ENCODE results near the gene KHDRBS1. TPM values are rescaled to one million over a fixed set of nuclear protein-coding genes. Genes with fewer than 3 reads are reported as not detected.
A peak's percentile ranks its signal among the peaks of the same experiment; 100 is the strongest.

Gene KHDRBS1
- total and polyA plus RNA-seq, 4 donors: 14.6 to 37.6 (median 24.5) TPM

DNA sequence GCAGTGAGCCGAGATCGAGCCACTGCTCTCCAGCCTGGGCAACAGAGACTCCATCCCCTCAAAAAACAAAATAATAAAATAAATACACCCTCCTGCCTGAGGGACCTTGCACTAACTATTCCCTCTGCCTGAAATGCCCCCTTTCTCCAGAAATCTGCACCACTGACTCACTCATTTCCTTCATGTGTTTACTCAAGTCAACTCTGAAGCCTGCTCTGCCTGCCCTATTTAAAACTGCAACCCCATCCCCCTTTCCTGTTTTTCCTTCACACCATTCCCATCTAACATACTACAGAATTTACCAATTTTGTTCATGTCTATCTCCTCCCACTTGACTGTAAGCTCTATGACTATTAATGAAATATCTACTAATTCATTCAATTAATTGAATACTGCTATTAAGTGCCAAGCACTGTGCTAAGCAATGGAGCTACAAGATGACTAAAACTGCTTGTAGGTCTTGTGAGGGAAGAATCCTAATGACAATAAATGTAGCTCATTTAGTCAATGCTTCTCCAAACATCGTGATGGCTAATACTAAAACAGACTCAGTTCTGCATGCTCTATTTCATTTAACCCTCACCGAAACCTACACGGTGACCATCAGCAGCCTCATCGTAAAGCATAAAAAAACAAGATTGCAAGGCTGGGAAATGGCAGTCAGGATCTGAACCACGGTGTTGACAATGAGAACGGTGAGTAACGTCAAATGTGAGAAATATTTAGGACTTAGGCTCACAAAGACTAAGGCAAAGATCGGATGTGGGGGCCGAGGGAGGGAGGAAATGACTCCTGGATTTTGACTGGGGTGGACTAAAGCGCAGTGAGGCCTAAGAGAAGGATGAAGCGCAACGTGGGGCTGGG lies 58.3 kb downstream of the KHDRBS1 start:
- TF ChIP-seq EGR1 (IDR thresholded peaks at IDR 0.05; ENCODE audit: low read depth in 2 of 2): no peak
- TF ChIP-seq HNF4G (IDR thresholded peaks at IDR 0.05): no peak
- no peak for TF ChIP-seq FOXA1 (IDR thresholded peaks at IDR 0.05)
- no peak for TF ChIP-seq YY1 (IDR thresholded peaks at IDR 0.05)
- Histone ChIP-seq H3K27ac (ENCODE audit: low read depth in 1 of 2, low read length in 2 of 2) (peak overlapping the region; percentile 92 to 97), H3K36me3 (ENCODE audit: control insufficient read depth in 4 of 4, insufficient read depth in 3 of 4, low read depth in 1 of 4, low read length in 3 of 4) (peaks cover 0 to 10% (median 5%) of the 10 kb centered on the region in 4 donors), H3K9me3 (ENCODE audit: control insufficient read depth in 4 of 4, low read length in 3 of 4) (no peaks in the 10 kb centered on the region), H3K4me3 (ENCODE audit: low read depth in 1 of 3, low read length in 3 of 3) (peak overlapping the region; percentile 55 to 92 (median 90)), H3K4me1 (ENCODE audit: control insufficient read depth in 4 of 4, insufficient read depth in 4 of 4, low read length in 3 of 4) (peaks cover 4 to 16% (median 13%) of the 10 kb centered on the region in 4 donors), H3K27me3 (ENCODE audit: control insufficient read depth in 4 of 4, insufficient read depth in 4 of 4, low read length in 3 of 4) (no peaks in the 10 kb centered on the region), H3K9ac (ENCODE audit: low read depth in 1 of 2, low read length in 2 of 2) (peak overlapping the region; percentile 4 to 53)
- no peak for DNase-seq (ENCODE audit: low spot score)
- 19% methylated on average over 14 of the region's 14 CpGs for WGBS

DNA sequence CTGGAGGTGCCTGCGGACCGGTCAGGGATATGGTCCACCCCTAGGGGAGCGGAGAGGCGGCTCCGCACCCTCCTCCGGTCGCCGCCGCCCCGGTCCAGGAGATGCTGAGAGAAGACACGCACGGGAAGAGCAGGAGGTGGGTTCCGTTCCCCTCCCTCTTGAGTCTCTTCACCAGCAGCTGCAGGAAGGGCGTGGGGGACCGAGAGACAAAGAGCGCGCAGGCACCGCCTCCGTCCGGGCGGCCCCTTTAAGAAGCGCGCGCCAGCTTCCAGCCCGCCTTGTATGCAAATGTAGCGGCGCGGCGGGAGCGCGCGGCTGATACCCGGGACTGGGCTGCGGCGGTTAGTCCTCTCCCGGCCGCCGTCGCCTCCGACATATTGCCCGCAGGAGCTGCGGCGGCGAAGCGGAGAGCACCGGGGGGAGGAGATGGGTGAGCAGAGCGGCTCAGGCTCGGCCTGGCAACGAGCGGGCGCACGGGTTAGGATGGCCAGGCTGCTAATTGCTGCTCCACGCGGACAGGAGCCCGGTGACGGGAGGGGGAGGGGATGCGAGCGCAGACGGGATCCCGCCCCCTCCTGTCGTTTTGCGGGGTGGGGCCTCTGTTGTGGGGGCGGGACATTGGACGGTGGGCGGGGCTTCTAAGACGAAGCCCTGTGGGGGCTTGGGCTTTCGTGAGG lies 59.1 kb downstream of the KHDRBS1 start, which contains the start of gene TMEM39B:
Gene TMEM39B (plus strand): TSS at position 318 of the 677 bp plus-strand sequence. CDS start 109 bp downstream, at position 427.
- Histone ChIP-seq H3K36me3 (ENCODE audit: control insufficient read depth in 4 of 4, insufficient read depth in 3 of 4, low read depth in 1 of 4, low read length in 3 of 4) (peaks cover 1 to 17% (median 12%) of the 10 kb centered on the region in 4 donors), H3K9ac (ENCODE audit: low read depth in 1 of 2, low read length in 2 of 2) (peak within 1 kb of the TSS; percentile 4 to 53), H3K27ac (ENCODE audit: low read depth in 1 of 2, low read length in 2 of 2) (peak within 1 kb of the TSS; percentile 92 to 97), H3K4me1 (ENCODE audit: control insufficient read depth in 4 of 4, insufficient read depth in 4 of 4, low read length in 3 of 4) (peaks cover 4 to 14% (median 12%) of the 10 kb centered on the region in 4 donors), H3K27me3 (ENCODE audit: control insufficient read depth in 4 of 4, insufficient read depth in 4 of 4, low read length in 3 of 4) (no peaks in the 10 kb centered on the region), H3K4me3 (ENCODE audit: low read depth in 1 of 3, low read length in 3 of 3) (peak within 1 kb of the TSS; percentile 55 to 92 (median 90)), H3K9me3 (ENCODE audit: control insufficient read depth in 4 of 4, low read length in 3 of 4) (no peaks in the 10 kb centered on the region)
- peak; percentile 95 for DNase-seq (ENCODE audit: low spot score)
- under 1% methylated on average over 67 of the region's 67 CpGs for WGBS
- TF ChIP-seq, protein P1, sequence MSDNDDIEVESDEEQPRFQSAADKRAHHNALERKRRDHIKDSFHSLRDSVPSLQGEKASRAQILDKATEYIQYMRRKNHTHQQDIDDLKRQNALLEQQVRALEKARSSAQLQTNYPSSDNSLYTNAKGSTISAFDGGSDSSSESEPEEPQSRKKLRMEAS (IDR thresholded peaks at IDR 0.05): peak; percentile 82
- TF ChIP-seq HNF4G (IDR thresholded peaks at IDR 0.05) (no peak), JUND (IDR thresholded peaks at IDR 0.05) (no peak), GABPA (IDR thresholded peaks at IDR 0.05 in 1 of 2, conservative IDR thresholded peaks at IDR 0.05 in 1 of 2) (no peak), RAD21 (IDR thresholded peaks at IDR 0.05) (peak; percentile 31 to 52), FOXA2 (IDR thresholded peaks at IDR 0.05) (no peak), RXRA (IDR thresholded peaks at IDR 0.05) (peak; percentile 17 to 29), EGR1 (IDR thresholded peaks at IDR 0.05; ENCODE audit: low read depth in 2 of 2) (peak; percentile 23 to 71), NR2F2 (IDR thresholded peaks at IDR 0.05) (no peak), SP1 (IDR thresholded peaks at IDR 0.05) (peak; percentile 59), YY1 (IDR thresholded peaks at IDR 0.05) (peak; percentile 97), HNF4A (conservative IDR thresholded peaks at IDR 0.05) (no peak)
- TF ChIP-seq, protein P2, sequence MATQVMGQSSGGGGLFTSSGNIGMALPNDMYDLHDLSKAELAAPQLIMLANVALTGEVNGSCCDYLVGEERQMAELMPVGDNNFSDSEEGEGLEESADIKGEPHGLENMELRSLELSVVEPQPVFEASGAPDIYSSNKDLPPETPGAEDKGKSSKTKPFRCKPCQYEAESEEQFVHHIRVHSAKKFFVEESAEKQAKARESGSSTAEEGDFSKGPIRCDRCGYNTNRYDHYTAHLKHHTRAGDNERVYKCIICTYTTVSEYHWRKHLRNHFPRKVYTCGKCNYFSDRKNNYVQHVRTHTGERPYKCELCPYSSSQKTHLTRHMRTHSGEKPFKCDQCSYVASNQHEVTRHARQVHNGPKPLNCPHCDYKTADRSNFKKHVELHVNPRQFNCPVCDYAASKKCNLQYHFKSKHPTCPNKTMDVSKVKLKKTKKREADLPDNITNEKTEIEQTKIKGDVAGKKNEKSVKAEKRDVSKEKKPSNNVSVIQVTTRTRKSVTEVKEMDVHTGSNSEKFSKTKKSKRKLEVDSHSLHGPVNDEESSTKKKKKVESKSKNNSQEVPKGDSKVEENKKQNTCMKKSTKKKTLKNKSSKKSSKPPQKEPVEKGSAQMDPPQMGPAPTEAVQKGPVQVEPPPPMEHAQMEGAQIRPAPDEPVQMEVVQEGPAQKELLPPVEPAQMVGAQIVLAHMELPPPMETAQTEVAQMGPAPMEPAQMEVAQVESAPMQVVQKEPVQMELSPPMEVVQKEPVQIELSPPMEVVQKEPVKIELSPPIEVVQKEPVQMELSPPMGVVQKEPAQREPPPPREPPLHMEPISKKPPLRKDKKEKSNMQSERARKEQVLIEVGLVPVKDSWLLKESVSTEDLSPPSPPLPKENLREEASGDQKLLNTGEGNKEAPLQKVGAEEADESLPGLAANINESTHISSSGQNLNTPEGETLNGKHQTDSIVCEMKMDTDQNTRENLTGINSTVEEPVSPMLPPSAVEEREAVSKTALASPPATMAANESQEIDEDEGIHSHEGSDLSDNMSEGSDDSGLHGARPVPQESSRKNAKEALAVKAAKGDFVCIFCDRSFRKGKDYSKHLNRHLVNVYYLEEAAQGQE (IDR thresholded peaks at IDR 0.05): peak; percentile 72
- TF ChIP-seq, protein P3, sequence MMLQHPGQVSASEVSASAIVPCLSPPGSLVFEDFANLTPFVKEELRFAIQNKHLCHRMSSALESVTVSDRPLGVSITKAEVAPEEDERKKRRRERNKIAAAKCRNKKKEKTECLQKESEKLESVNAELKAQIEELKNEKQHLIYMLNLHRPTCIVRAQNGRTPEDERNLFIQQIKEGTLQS (IDR thresholded peaks at IDR 0.05): no peak
- TF ChIP-seq, protein P4, sequence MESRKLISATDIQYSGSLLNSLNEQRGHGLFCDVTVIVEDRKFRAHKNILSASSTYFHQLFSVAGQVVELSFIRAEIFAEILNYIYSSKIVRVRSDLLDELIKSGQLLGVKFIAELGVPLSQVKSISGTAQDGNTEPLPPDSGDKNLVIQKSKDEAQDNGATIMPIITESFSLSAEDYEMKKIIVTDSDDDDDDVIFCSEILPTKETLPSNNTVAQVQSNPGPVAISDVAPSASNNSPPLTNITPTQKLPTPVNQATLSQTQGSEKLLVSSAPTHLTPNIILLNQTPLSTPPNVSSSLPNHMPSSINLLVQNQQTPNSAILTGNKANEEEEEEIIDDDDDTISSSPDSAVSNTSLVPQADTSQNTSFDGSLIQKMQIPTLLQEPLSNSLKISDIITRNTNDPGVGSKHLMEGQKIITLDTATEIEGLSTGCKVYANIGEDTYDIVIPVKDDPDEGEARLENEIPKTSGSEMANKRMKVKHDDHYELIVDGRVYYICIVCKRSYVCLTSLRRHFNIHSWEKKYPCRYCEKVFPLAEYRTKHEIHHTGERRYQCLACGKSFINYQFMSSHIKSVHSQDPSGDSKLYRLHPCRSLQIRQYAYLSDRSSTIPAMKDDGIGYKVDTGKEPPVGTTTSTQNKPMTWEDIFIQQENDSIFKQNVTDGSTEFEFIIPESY (IDR thresholded peaks at IDR 0.05): peak; percentile 64
- TF ChIP-seq, protein P5, sequence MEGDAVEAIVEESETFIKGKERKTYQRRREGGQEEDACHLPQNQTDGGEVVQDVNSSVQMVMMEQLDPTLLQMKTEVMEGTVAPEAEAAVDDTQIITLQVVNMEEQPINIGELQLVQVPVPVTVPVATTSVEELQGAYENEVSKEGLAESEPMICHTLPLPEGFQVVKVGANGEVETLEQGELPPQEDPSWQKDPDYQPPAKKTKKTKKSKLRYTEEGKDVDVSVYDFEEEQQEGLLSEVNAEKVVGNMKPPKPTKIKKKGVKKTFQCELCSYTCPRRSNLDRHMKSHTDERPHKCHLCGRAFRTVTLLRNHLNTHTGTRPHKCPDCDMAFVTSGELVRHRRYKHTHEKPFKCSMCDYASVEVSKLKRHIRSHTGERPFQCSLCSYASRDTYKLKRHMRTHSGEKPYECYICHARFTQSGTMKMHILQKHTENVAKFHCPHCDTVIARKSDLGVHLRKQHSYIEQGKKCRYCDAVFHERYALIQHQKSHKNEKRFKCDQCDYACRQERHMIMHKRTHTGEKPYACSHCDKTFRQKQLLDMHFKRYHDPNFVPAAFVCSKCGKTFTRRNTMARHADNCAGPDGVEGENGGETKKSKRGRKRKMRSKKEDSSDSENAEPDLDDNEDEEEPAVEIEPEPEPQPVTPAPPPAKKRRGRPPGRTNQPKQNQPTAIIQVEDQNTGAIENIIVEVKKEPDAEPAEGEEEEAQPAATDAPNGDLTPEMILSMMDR (IDR thresholded peaks at IDR 0.05; ENCODE audit: low read depth, low read length, missing input control): peak; percentile 13

All from liver (tissue), 9 donors.